GM12801 (cell line): Measurements from ENCODE around the gene LRRC10.

Experiments
- CTCF ChIP-seq: IDR thresholded peaks from one replicate; pipeline ENCODE4 v1.5.1; 2011; ENCODE audit warnings: control low read depth; ENCODE audit not compliant: insufficient read length; ENCODE audit errors: extremely low read depth

Gene LRRC10

DNA sequence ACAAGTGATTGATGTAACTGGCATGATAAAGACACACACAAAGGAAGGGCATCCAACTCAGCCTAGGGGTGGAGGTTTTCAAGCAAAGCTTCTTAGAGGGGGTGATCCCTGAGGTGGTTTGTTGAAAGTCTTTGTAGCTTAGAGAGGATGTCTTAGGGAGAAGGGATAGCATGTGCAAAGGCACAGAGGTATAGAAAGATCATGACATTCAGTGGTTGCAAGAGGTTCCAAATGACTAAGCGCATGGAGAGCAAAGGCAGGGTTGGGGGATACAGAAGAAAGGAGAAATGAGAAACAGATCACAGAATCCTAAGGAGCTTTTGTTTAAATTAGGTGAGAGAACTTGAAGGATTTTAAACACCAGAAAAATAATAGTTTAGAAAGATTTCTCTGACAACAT is 30.6 kb downstream of the LRRC10 start:
- TF ChIP-seq CTCF: no peak

DNA sequence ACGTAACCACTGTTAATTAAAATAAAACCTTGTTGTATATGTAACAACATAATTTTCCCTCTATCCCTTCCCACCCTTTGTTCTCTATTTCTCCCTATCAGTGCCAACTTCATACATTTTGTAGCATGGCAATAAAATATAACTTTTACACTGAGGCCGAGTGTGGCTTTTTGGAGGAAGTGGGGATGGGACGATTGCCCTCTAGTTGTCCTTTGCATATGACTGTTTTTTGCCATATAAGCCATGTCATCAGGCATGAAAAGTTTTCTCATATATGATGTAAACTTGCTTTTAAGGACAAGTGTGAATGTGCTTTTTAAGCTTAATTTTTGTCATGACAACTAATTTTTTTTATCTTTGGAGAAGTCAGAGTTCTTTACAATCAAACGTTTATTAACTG is 31.7 kb downstream of the LRRC10 start:
- no peak for TF ChIP-seq CTCF

- no peak for TF ChIP-seq CTCF
Measured at GRCh38 chr12:69578283-69578682, 32.4 kb downstream of the LRRC10 start.

DNA sequence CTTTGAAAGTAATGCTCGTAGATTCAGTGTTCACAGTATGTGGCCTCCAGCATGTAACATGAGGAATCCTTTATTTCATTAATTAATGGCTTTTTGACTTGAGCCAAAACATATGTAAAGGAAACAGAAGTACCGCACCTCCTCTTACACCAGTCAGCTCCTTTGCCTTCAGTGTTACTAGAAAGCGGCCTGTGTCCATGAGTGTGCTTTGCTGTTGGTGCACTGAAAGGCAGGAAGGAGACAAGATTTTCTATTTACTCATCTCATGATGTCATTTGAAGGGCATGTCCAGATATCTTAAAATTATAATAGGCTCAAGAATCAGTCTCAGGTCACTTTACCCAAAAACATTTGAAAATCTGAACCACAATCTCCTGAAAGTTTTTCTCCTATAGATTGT is 35.4 kb downstream of the LRRC10 start:
- TF ChIP-seq CTCF: no peak

GRCh38 chr12:69570545-69571399 is 39.9 kb downstream of the LRRC10 start:
- TF ChIP-seq CTCF: no peak

DNA sequence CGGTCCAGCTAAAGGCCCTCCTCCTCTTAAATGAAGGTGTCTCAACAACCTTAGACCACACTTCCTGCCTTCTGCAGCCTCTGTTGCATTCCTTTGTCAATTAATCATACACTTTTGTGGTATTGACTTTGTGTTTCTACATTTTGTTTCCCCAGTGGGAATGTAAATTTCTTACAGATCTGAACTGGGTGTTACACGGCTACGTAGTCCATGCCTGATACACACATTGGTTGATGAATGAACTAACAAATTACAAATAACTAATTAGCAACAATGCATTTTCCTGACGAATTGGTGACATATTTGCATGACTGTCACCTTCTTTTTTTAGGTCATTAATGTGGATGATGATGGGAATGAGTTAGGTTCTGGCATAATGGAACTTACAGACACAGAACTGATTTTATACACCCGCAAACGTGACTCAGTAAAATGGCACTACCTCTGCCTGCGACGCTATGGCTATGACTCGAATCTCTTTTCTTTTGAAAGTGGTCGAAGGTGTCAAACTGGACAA is 40.6 kb downstream of the LRRC10 start:
- TF ChIP-seq CTCF: no peak

DNA sequence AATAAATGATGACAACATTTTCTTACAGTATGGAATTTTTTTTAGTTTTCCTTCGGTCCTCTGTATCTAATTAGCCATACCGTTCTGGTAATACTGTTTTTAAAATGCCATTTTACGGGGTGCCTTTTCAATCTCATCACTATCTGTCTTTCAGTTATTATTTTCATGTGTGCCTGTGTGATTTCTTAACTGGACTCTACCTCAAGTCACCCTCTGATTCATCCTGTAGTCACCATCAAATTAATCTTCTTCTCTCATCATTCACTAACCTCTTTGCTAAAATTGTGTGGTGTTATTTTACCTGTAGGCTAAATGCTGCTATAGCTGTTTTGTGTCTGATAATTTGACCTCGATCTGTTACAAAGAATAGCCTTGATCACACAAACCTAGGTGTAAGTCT is 41.5 kb downstream of the LRRC10 start:
- TF ChIP-seq CTCF: no peak
